K562 (cell line): ENCODE measurements around the gene LAGE3. TPM values are rescaled to one million over a fixed set of nuclear protein-coding genes. Genes with fewer than 3 reads are reported as not detected.
A peak's percentile ranks its signal among the peaks of the same experiment; 100 is the strongest.

Experiments
- ATAC-seq: fragments of 200-7000 bp; cut with Tn5 transposase; 3 replicates; pipeline ENCODE4 v1.9.1; 2020; ENCODE audit warnings: moderate library complexity
- BruUV-seq: library from RNA; stranded (reverse); fragments of 400-500 nt; replicated peaks from 2 replicates; lab custom pipeline; 2021; lab: Mats Ljungman, UMichigan
- CTCF ChIA-PET: fragments of 300-600 bp; formaldehyde crosslinking; extraction: SDS; loops from one replicate; lab custom pipeline; 2021; ENCODE audit warnings: low intra/inter-chr PET ratio; lab: Yijun Ruan, JAX
- POLR2A ChIA-PET: fragments of 300-600, 350-650 bp; sonication (Branson Sonifier 250); formaldehyde crosslinking; extraction: SDS; loops from one replicate; lab custom pipeline; 2021; ENCODE audit warnings: antibody characterized with exemption, inconsistent platforms; lab: Yijun Ruan, JAX
- DNase-seq, 4 experiments: peaks; one replicate each; pipeline versions ENCODE4 v3.0.0 to v3.0.0-alpha.2; 2011 to 2018; ENCODE audit warnings: low spot score in 3 of 4, mixed read lengths in 3 of 4; ENCODE audit errors: extremely low read depth in 1 of 4
- FAIRE-seq: peaks from 2 replicates; lab custom pipeline; 2011; peaks lifted over from hg19 to GRCh38; lab: Jason Lieb, UNC
- H2AFZ ChIP-seq: 2 replicates; pipeline ENCODE4 v1.6.0; 2011; ENCODE audit warnings: low read depth, low read length, control low read depth, inconsistent platforms
- H3K27ac ChIP-seq: fragments of 200-600 bp; 3 replicates; pipeline ENCODE4 v1.8.0; 2011; ENCODE audit warnings: low read depth, mild to moderate bottlenecking, control low read depth, inconsistent platforms, low read length, moderate library complexity, mixed read lengths; ENCODE audit errors: extremely low read depth
- H3K27me3 ChIP-seq, 2 experiments: fragments of 300-600 bp in 1 of 2; 2 replicates in 1 of 2; 3 replicates in 1 of 2; pipeline versions ENCODE4 v1.6.0 to v1.8.0; 2011; ENCODE audit warnings: inconsistent platforms in 2 of 2, low read length in 2 of 2, mild to moderate bottlenecking in 1 of 2, mixed read lengths in 1 of 2, moderate library complexity in 1 of 2; ENCODE audit not compliant: control insufficient read depth in 2 of 2, insufficient read depth in 2 of 2
- H3K36me3 ChIP-seq: fragments of 300-600 bp; 3 replicates; pipeline ENCODE4 v1.8.0; 2011; ENCODE audit warnings: mild to moderate bottlenecking, low read length, inconsistent platforms; ENCODE audit not compliant: control insufficient read depth, insufficient read depth
- H3K4me1 ChIP-seq, 2 experiments: fragments of 200-600 bp in 1 of 2; replicated peaks in 1 of 2; 2 replicates in 1 of 2; 3 replicates in 1 of 2; pipeline versions ENCODE4 v1.5.1 to v1.8.0; 2011; ENCODE audit warnings: inconsistent platforms in 2 of 2, low read length in 2 of 2, mild to moderate bottlenecking in 1 of 2, mixed read lengths in 1 of 2, moderate library complexity in 1 of 2; ENCODE audit not compliant: control insufficient read depth in 2 of 2, insufficient read depth in 2 of 2
- H3K4me2 ChIP-seq: 2 replicates; pipeline ENCODE4 v1.6.1; 2011; ENCODE audit warnings: low read length, control low read depth, inconsistent platforms, mixed read lengths; ENCODE audit not compliant: insufficient read depth
- H3K4me3 ChIP-seq: fragments of 200-600 bp; sonication (generic), shearing (Covaris generic); 2 replicates; pipeline ENCODE4 v1.5.1; 2016; ENCODE audit warnings: control low read depth, inconsistent platforms
- H3K79me2 ChIP-seq: fragments of 200-600 bp; 3 replicates; pipeline ENCODE4 v1.8.0; 2011; ENCODE audit warnings: low read length, inconsistent platforms; ENCODE audit not compliant: control insufficient read depth, insufficient read depth
- H3K9ac ChIP-seq, 2 experiments: 2 replicates each; pipeline versions ENCODE4 v1.6.0 to v1.6.1; 2011; ENCODE audit warnings: low read depth in 2 of 2, low read length in 2 of 2, control low read depth in 1 of 2, inconsistent platforms in 1 of 2, mild to moderate bottlenecking in 1 of 2, mixed read lengths in 1 of 2; ENCODE audit not compliant: insufficient read depth in 1 of 2
- H3K9me1 ChIP-seq: one replicate; pipeline ENCODE4 v1.6.0; 2011; ENCODE audit warnings: inconsistent platforms, mild to moderate bottlenecking, low read length, moderate library complexity; ENCODE audit not compliant: control insufficient read depth, insufficient read depth
- H3K9me3 ChIP-seq: replicated peaks from 2 replicates; pipeline ENCODE4 v1.5.1; 2011; ENCODE audit warnings: low read depth, low read length, inconsistent platforms; ENCODE audit not compliant: control insufficient read depth, insufficient read depth
- H4K20me1 ChIP-seq: replicated peaks from 2 replicates; pipeline ENCODE4 v1.6.1; 2011; ENCODE audit warnings: low read length, inconsistent platforms, mixed read lengths; ENCODE audit not compliant: control insufficient read depth, insufficient read depth
- POLR2G ChIP-seq: fragments of 200-400 bp; formaldehyde crosslinking; IDR thresholded peaks from 2 replicates; pipeline ENCODE4 v1.6.1; 2017; ENCODE audit warnings: low read depth, mild to moderate bottlenecking, antibody characterized with exemption, low read length, moderate library complexity
- WGBS: fragments of 100-300 bp; shearing (Covaris generic); methylation state at CpG from one replicate; pipeline ENCODE4 v1.1.6; 2016; ENCODE audit warnings: low coverage, mixed read lengths; ENCODE audit not compliant: insufficient coverage; ENCODE audit errors: missing lambda C conversion rate; 5-methylcytosine and 5-hydroxymethylcytosine counted together
- in situ Hi-C: fragments of 300-500 bp; cut with MboI; formaldehyde crosslinking; loops from 4 replicates; pipeline ENCODE4 v1.15.0; 2018; ENCODE audit warnings: inconsistent platforms, mixed read lengths
- intact Hi-C: fragments of 100-400 bp; cut with micrococcal nuclease; formaldehyde crosslinking; loops from 2 replicates; pipeline ENCODE4 v1.14.2; 2022
- polyA plus RNA-seq, 8 experiments: library from polyadenylated mRNA; depleted of rRNA in 4 of 8; stranded (reverse) in 5 of 8; unstranded in 3 of 8; fragments of >200 nt; fragmentation: Nextera tagmentation in 2 of 8; fragmentation: Illumina TruSeq in 1 of 8; extraction: Ambion mirVana in 2 of 8; extraction: Trizol in 1 of 8; gene quantifications; 2 replicates each; pipeline versions ENCODE4 v1.2.1 to v1.2.3, GENCODE V29; 2011 to 2014; ENCODE audit warnings: inconsistent platforms in 1 of 8, missing spikeins in 1 of 8
- total RNA-seq, 7 experiments: library from RNA; depleted of rRNA in 6 of 7; stranded (reverse); fragments of >200 nt in 6 of 7; fragmentation: Illumina TruSeq in 2 of 7; extraction: Trizol in 2 of 7; gene quantifications; 2 replicates each; pipeline versions ENCODE4 v1.2.1 to v1.2.3, GENCODE V29; 2011 to 2021; ENCODE audit warnings: low replicate concordance in 1 of 7
- TF ChIP-seq, protein P1 (sequence below): sonication (generic); formaldehyde crosslinking; IDR thresholded peaks from 2 replicates; pipeline ENCODE4 v1.5.0; 2020; ENCODE audit warnings: missing genetic modification reagents

LAGE3 gene
- total and polyA plus RNA-seq, 9 of the 15 experiments (the other 6 are each of a cell fraction or from before 2014, with no cell fraction given) = 28.2 to 125 (median 35.8) TPM

DNA sequence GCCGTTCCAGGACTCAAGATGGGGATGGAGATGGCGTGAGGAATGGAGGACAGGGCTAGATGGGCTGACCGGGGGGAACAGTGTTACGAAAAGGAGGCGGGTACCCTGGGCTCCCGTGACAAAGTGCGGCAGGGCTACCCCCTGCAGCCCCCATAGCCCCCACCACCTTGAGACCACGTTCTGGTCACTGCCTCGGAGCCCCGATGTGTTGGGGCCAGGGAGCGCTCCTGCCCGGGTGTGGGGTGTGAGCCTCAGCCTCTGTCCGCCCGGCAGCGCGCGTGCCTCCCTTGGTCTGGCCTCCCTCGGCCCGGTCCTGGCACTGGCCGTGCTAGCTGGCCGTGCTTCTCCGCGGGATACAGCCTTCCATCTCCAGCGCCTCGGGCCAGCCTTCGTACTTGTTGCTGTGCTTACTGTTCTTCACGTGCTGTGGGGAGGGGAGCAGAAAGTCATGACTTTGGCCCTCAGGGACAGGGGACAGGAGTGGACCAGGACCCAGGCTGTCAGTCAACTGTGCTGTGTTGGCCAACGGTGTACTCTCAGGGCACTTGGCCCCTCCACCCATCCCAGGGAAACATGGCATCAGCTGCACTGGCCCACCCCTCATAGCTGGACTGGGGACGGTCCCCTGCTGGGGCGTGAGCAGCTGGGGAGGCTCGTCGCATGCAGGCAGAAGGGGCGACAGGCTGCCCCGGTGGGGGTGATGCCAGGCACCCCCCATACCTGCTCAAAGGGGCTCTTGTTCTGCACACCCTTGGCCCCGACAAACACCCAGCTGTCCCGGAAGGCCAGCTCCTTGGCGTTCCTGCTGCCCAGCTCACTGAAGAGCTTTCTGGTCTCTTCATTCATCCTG, 27.6 kb upstream of the LAGE3 start:
- H3K9me3 ChIP-seq = no peaks in the 10 kb centered on the region; the same call in 1 of the 2 replicates
- TSS peak; percentile 45 for BruUV-seq
- no peak for DNase-seq

More for the DNA sequence above, 27.6 kb upstream of the LAGE3 start:
- ATAC-seq (no peak), FAIRE-seq (no peak)
- Histone ChIP-seq H3K27ac (no peak overlapping the region), H3K4me2 (no peak overlapping the region), H4K20me1 (no peaks in the 10 kb centered on the region; the same call in 1 of the 2 replicates), H3K9me1 (no peaks in the 10 kb centered on the region), H3K4me1 (peaks cover 8 to 10% of the 10 kb centered on the region in 2 experiments; a peak in 3 of 5 replicates), H3K36me3 (peaks cover 59% of the 10 kb centered on the region; the same call in 2 of the 3 replicates), H3K79me2 (no peaks in the 10 kb centered on the region), H3K4me3 (no peak overlapping the region), H3K9ac (no peak overlapping the region; a peak in 1 of 4 replicates), H3K27me3 (no peaks in the 10 kb centered on the region), H2AFZ (no peak overlapping the region)
- TF ChIP-seq, protein P1, sequence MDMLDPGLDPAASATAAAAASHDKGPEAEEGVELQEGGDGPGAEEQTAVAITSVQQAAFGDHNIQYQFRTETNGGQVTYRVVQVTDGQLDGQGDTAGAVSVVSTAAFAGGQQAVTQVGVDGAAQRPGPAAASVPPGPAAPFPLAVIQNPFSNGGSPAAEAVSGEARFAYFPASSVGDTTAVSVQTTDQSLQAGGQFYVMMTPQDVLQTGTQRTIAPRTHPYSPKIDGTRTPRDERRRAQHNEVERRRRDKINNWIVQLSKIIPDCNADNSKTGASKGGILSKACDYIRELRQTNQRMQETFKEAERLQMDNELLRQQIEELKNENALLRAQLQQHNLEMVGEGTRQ (CRISPR knock-in tag) = no peak
- peak; percentile 53 for TF ChIP-seq POLR2G
- intact Hi-C loops = no loop called here
- in situ Hi-C loops = no loop called here
- 96% methylated on average over 18 of the region's 37 CpGs for WGBS
- POLR2A ChIA-PET = interaction anchor here (0.6 to 1.2 kb wide), 3 partner anchors 13 to 81 kb away, joined by 3 to 5 read pairs (median 4); no protein-coding TSS in a partner anchor
- CTCF ChIA-PET = no interaction called here
